Activated naive CD4-positive, alpha-beta T cell treated with anti-CD3 and anti-CD28 coated beads for 36 hours (primary cell): ENCODE measurements around the gene PPP2R3A. TPM values are rescaled to one million over a fixed set of nuclear protein-coding genes. Genes with fewer than 3 reads are reported as not detected.

Source experiments
- CTCF ChIA-PET: fragments of 350-600 bp; sonication (Branson Sonifier 250); formaldehyde crosslinking; loops from one replicate; lab custom pipeline; 2021; ENCODE audit warnings: antibody characterized with exemption; lab: Charles Lee
- DNase-seq: peaks from one replicate; pipeline ENCODE4 v3.0.0-alpha.2; 2020
- H3K27ac Mint-ChIP-seq: one replicate; pipeline ENCODE4 v1.8.0; 2021; ENCODE audit warnings: mild to moderate bottlenecking, mixed read lengths
- H3K27me3 Mint-ChIP-seq: one replicate; pipeline ENCODE4 v1.8.0; 2021; ENCODE audit warnings: low read depth, mixed read lengths
- H3K36me3 Mint-ChIP-seq: one replicate; pipeline ENCODE4 v1.8.0; 2021; ENCODE audit warnings: low read depth, mixed read lengths
- H3K4me1 Mint-ChIP-seq: one replicate; pipeline ENCODE4 v1.8.0; 2021; ENCODE audit warnings: low read depth, mixed read lengths
- H3K4me3 Mint-ChIP-seq: one replicate; pipeline ENCODE4 v1.8.0; 2021; ENCODE audit warnings: mild to moderate bottlenecking, moderate library complexity, mixed read lengths
- H3K9me3 Mint-ChIP-seq: one replicate; pipeline ENCODE4 v1.8.0; 2021; ENCODE audit warnings: mixed read lengths
- intact Hi-C: fragments of 100-400 bp; cut with micrococcal nuclease; formaldehyde crosslinking; loops from one replicate; pipeline ENCODE4 v1.15.1; 2023
- total RNA-seq, 2 experiments: library from RNA; stranded (reverse); gene quantifications; one replicate each; pipeline ENCODE4 v1.2.3, GENCODE V29; 2021

The PPP2R3A gene
- total RNA-seq = under 1 TPM; 0.17 TPM

- intact Hi-C loops = loop anchor here (1.0 to 5.0 kb wide), 3 partner anchors 77 to 787 kb away; partner anchors contain the start of genes PCCB and STAG1
- Mint-ChIP-seq H3K4me3 (peak within 1 kb of the TSS; percentile 74), H3K36me3 (no peaks in the 10 kb centered on the region), H3K27ac (no peak within 1 kb of the TSS), H3K27me3 (peaks cover 37% of the 10 kb centered on the region), H3K4me1 (peaks cover 8% of the 10 kb centered on the region), H3K9me3 (no peaks in the 10 kb centered on the region)
- DNase-seq = peak; percentile 70
- CTCF ChIA-PET = interaction anchor here (0.6 to 1.2 kb wide), 3 partner anchors 77 to 787 kb away, joined by 3 to 4 read pairs (median 3); partner anchors contain the start of gene STAG1
Observed at GRCh38 chr3:135965506-135966270, at the start of gene PPP2R3A. Gene PPP2R3A (plus strand): TSS chr3:135965728. CDS start chr3:136001499, 35,771 bp downstream.

GRCh38 chr3:135916310-135916709 is 49.2 kb upstream of the PPP2R3A start:
- DNase-seq = no peak
- Mint-ChIP-seq H3K27me3 (peaks cover 7% of the 10 kb centered on the region), H3K4me1 (no peaks in the 10 kb centered on the region), H3K9me3 (no peaks in the 10 kb centered on the region), H3K36me3 (no peaks in the 10 kb centered on the region), H3K27ac (no peak overlapping the region), H3K4me3 (no peak overlapping the region)
- intact Hi-C loops = no loop called here
- CTCF ChIA-PET = interaction anchor here (1.4 kb wide), 1 partner anchor 12 kb away, joined by 4 read pairs; no protein-coding TSS in a partner anchor

GRCh38 chr3:135917076-135917475 is 48.5 kb upstream of the PPP2R3A start:
- no peaks in the 10 kb centered on the region for H3K4me1 Mint-ChIP-seq
- DNase-seq = no peak
- no peak overlapping the region for H3K4me3 Mint-ChIP-seq
- intact Hi-C loops = no loop called here
- H3K9me3 Mint-ChIP-seq = no peaks in the 10 kb centered on the region
- H3K27me3 Mint-ChIP-seq = peaks cover 7% of the 10 kb centered on the region
- H3K27ac Mint-ChIP-seq = no peak overlapping the region
- H3K36me3 Mint-ChIP-seq = no peaks in the 10 kb centered on the region
- CTCF ChIA-PET = interaction anchor here (1.4 kb wide), 1 partner anchor 13 kb away, joined by 4 read pairs; no protein-coding TSS in a partner anchor

- CTCF ChIA-PET = interaction anchor here (1.1 kb wide), 1 partner anchor 125 kb away, joined by 4 read pairs; no protein-coding TSS in a partner anchor
- intact Hi-C loops = loop anchor here (1.0 kb wide), 1 partner anchor 124 kb away; no protein-coding TSS in a partner anchor
Observed at GRCh38 chr3:135917927-135918597, 47.5 kb upstream of the PPP2R3A start.

GRCh38 chr3:135918600-135918999 is 46.9 kb upstream of the PPP2R3A start:
- H3K27ac Mint-ChIP-seq = no peak overlapping the region
- DNase-seq = no peak
- H3K4me1 Mint-ChIP-seq = no peaks in the 10 kb centered on the region
- H3K27me3 Mint-ChIP-seq = peaks cover 7% of the 10 kb centered on the region
- CTCF ChIA-PET = interaction anchor here (1.1 kb wide), 1 partner anchor 124 kb away, joined by 4 read pairs; no protein-coding TSS in a partner anchor
- no peak overlapping the region for H3K4me3 Mint-ChIP-seq
- H3K9me3 Mint-ChIP-seq = no peaks in the 10 kb centered on the region
- H3K36me3 Mint-ChIP-seq = no peaks in the 10 kb centered on the region
- intact Hi-C loops = loop anchor here (1.0 kb wide), 1 partner anchor 124 kb away; no protein-coding TSS in a partner anchor

More at GRCh38 chr3:135917927-135918597, 47.5 kb upstream of the PPP2R3A start:
- peaks cover 7% of the 10 kb centered on the region for H3K27me3 Mint-ChIP-seq
- no peaks in the 10 kb centered on the region for H3K9me3 Mint-ChIP-seq
- H3K4me1 Mint-ChIP-seq = no peaks in the 10 kb centered on the region
- no peaks in the 10 kb centered on the region for H3K36me3 Mint-ChIP-seq
- DNase-seq = no peak
- H3K27ac Mint-ChIP-seq = no peak overlapping the region
- no peak overlapping the region for H3K4me3 Mint-ChIP-seq

DNA sequence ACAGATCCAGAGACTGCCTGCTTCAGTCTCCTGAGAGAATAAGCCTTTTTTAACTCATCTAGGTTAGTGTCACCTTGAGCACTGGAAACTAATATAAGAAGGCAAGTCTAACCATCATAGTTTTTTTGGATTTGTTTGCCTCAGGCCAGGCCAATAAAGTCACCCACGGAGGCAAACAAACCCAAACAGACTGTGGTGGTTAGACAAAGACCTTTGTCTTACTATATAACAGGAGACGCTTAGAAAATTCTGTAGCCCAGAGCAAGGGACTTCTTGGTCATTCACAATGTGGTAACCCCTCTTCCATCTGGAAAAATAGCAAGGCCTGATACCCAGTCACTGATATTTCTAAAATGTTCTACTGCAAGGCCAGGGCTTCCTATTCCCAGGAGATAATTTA is 45.3 kb upstream of the PPP2R3A start:
- Mint-ChIP-seq H3K9me3 (no peaks in the 10 kb centered on the region), H3K4me1 (no peaks in the 10 kb centered on the region), H3K27me3 (peaks cover 7% of the 10 kb centered on the region), H3K4me3 (no peak overlapping the region), H3K27ac (no peak overlapping the region), H3K36me3 (no peaks in the 10 kb centered on the region)
- intact Hi-C loops = no loop called here
- no peak for DNase-seq
- CTCF ChIA-PET = interaction anchor here (0.5 to 1.2 kb wide), 2 partner anchors 122 to 1159 kb away, joined by 3 read pairs; no protein-coding TSS in a partner anchor

- DNase-seq = no peak
- Mint-ChIP-seq H3K36me3 (no peaks in the 10 kb centered on the region), H3K4me1 (no peaks in the 10 kb centered on the region), H3K27ac (no peak overlapping the region), H3K27me3 (peaks cover 3% of the 10 kb centered on the region), H3K9me3 (no peaks in the 10 kb centered on the region), H3K4me3 (no peak overlapping the region)
- intact Hi-C loops = no loop called here
- CTCF ChIA-PET = no interaction called here
Observed at GRCh38 chr3:135922903-135923250, 42.7 kb upstream of the PPP2R3A start.

DNA sequence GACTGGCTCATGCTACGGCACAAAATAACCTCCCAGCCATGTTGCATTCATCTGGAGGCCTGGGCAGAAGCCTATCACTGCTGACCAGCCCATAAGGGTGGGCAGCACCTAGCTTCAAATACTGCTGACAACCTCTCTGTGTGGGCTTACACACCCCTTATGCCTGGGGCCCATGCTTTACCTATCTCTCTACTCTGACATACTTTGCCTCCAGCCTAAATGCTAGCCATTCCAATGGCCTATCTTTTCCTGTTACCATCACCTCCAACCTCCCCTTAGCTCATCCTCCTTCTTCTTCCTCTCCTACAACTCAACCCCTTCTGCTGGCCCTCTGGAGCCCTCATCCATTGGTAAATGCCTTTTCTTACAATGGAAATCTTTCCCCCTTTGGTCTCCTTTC is 41.0 kb upstream of the PPP2R3A start:
- intact Hi-C loops = no loop called here
- Mint-ChIP-seq H3K27me3 (peaks cover 1% of the 10 kb centered on the region), H3K36me3 (no peaks in the 10 kb centered on the region), H3K4me3 (no peak overlapping the region), H3K4me1 (no peaks in the 10 kb centered on the region), H3K27ac (no peak overlapping the region), H3K9me3 (no peaks in the 10 kb centered on the region)
- CTCF ChIA-PET = no interaction called here
- DNase-seq = no peak

- Mint-ChIP-seq H3K4me1 (no peaks in the 10 kb centered on the region), H3K27ac (no peak overlapping the region), H3K36me3 (no peaks in the 10 kb centered on the region), H3K4me3 (no peak overlapping the region), H3K9me3 (no peaks in the 10 kb centered on the region), H3K27me3 (peaks cover 4% of the 10 kb centered on the region)
- intact Hi-C loops = no loop called here
- no peak for DNase-seq
- CTCF ChIA-PET = interaction anchor here (1.4 kb wide), 1 partner anchor 118 kb away, joined by 3 read pairs; no protein-coding TSS in a partner anchor
Observed at GRCh38 chr3:135926664-135927063, 38.9 kb upstream of the PPP2R3A start.

DNA sequence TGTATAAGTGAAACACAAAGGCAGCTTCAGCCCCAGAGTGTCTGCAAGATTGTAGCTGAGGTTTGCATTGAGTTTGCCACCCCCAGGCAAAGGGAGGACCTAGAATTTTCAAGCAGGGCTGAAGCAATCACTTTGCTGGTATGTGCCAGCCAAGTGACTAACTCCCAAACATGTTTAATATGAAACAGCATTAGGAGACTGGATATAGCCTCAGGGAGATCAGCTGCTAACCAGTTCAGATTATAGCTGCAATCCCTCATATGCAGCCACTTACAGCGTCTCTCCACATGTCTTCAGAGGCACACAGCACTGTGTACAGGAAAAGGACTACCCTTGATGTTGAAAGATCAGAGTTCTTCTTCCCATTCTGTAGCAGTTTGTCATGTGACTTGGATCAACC is 38.4 kb upstream of the PPP2R3A start:
- intact Hi-C loops = no loop called here
- Mint-ChIP-seq H3K4me1 (no peaks in the 10 kb centered on the region), H3K9me3 (no peaks in the 10 kb centered on the region), H3K36me3 (no peaks in the 10 kb centered on the region), H3K27ac (no peak overlapping the region), H3K4me3 (no peak overlapping the region), H3K27me3 (peaks cover 4% of the 10 kb centered on the region)
- CTCF ChIA-PET = interaction anchor here (1.4 kb wide), 1 partner anchor 117 kb away, joined by 3 read pairs; no protein-coding TSS in a partner anchor
- no peak for DNase-seq

DNA sequence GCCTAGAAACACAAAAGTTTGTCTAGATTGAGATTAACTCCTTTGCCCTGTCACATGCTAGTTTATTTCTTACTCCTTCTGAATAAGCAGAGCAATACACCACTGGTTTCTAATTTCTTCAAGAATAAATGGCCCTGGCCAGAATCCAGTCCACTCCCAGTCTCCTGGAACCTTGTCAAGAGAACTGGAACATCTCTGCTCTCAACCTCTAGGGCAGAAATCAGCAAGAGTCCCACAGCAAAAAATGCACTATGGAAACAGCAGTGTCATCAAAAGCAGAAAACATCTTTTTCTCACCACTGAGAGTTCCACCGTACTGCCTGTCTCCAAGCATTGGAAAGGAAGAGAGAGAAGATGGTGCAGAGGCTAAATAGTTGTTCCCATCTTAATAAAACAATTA is 35.9 kb upstream of the PPP2R3A start:
- H3K4me3 Mint-ChIP-seq = no peak overlapping the region
- H3K9me3 Mint-ChIP-seq = no peaks in the 10 kb centered on the region
- CTCF ChIA-PET = no interaction called here
- DNase-seq = no peak
- no peak overlapping the region for H3K27ac Mint-ChIP-seq
- no peaks in the 10 kb centered on the region for H3K36me3 Mint-ChIP-seq
- intact Hi-C loops = no loop called here
- no peaks in the 10 kb centered on the region for H3K4me1 Mint-ChIP-seq
- peaks cover 4% of the 10 kb centered on the region for H3K27me3 Mint-ChIP-seq

DNA sequence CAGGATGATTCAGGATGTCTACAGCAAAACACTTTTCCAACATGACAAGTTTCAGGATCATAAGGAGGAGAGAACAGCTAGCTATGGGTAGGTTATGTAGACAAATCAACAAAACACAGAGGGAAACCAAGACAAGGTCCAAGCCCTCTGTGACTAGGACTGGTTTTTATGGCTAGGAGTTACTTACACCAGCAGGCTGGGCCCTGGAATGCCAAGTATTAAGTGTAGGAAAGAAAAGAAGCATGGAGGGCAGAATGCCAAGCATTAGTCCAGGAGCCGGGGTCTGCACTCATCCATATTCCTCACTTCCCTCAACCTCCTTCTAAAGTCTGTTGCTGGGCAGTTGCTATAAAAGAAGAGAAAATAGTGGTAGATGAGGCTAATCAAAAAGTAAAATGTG is 35.3 kb upstream of the PPP2R3A start:
- H3K9me3 Mint-ChIP-seq = no peaks in the 10 kb centered on the region
- H3K4me3 Mint-ChIP-seq = no peak overlapping the region
- no peak overlapping the region for H3K27ac Mint-ChIP-seq
- CTCF ChIA-PET = no interaction called here
- no peaks in the 10 kb centered on the region for H3K36me3 Mint-ChIP-seq
- H3K27me3 Mint-ChIP-seq = peaks cover 4% of the 10 kb centered on the region
- DNase-seq = no peak
- intact Hi-C loops = no loop called here
- no peaks in the 10 kb centered on the region for H3K4me1 Mint-ChIP-seq
